HEK293T (cell line): ENCODE data around the gene POP4.

Experiments used
- BHLHE40 ChIP-seq: fragments of 450-650 bp; IDR thresholded peaks from 2 replicates; pipeline ENCODE4 v1.6.1; 2016; ENCODE audit warnings: mild to moderate bottlenecking, moderate library complexity, borderline replicate concordance
- CTBP1 ChIP-seq: fragments of 450-650 bp; IDR thresholded peaks from 2 replicates; pipeline ENCODE4 v1.6.1; 2016; ENCODE audit warnings: borderline replicate concordance
- ELF4 ChIP-seq: fragments of 450-650 bp; IDR thresholded peaks from 2 replicates; pipeline ENCODE4 v1.6.1; 2017; ENCODE audit warnings: antibody characterized with exemption
- FOXA1 ChIP-seq: fragments of 450-650 bp; IDR thresholded peaks from 2 replicates; pipeline ENCODE4 v1.6.1; 2016; ENCODE audit warnings: mild to moderate bottlenecking
- FOXK2 ChIP-seq: fragments of 450-650 bp; IDR thresholded peaks from 2 replicates; pipeline ENCODE4 v1.6.1; 2016; ENCODE audit warnings: mild to moderate bottlenecking
- FOXM1 ChIP-seq: fragments of 450-650 bp; IDR thresholded peaks from 2 replicates; pipeline ENCODE4 v1.6.1; 2017; ENCODE audit warnings: mild to moderate bottlenecking, borderline replicate concordance
- L3MBTL2 ChIP-seq: fragments of 450-650 bp; conservative IDR thresholded peaks from 2 replicates; pipeline ENCODE4 v1.6.1; 2016; ENCODE audit warnings: mild to moderate bottlenecking
- LEF1 ChIP-seq: fragments of 450-650 bp; IDR thresholded peaks from 2 replicates; pipeline ENCODE4 v1.6.1; 2017; ENCODE audit warnings: mild to moderate bottlenecking, borderline replicate concordance
- SP1 ChIP-seq: fragments of 450-650 bp; IDR thresholded peaks from 2 replicates; pipeline ENCODE4 v1.6.1; 2017
- SUZ12 ChIP-seq: fragments of 450-650 bp; IDR thresholded peaks from 2 replicates; pipeline ENCODE4 v1.6.1; 2016; ENCODE audit warnings: mild to moderate bottlenecking
- TARDBP ChIP-seq: fragments of 450-650 bp; IDR thresholded peaks from 2 replicates; pipeline ENCODE4 v1.6.1; 2016
- ZNF384 ChIP-seq: fragments of 450-650 bp; IDR thresholded peaks from 2 replicates; pipeline ENCODE4 v1.6.1; 2016
- TF ChIP-seq, protein P1 (sequence below): fragments of 450-650 bp; IDR thresholded peaks from 2 replicates; pipeline ENCODE4 v1.6.1; 2016

- TF ChIP-seq LEF1 (no peak), BHLHE40 (no peak), FOXK2 (no peak), L3MBTL2 (no peak), ELF4 (no peak), CTBP1 (no peak), TARDBP (no peak), FOXA1 (no peak), SUZ12 (no peak), SP1 (no peak), FOXM1 (no peak), ZNF384 (no peak)
- TF ChIP-seq, protein P1, sequence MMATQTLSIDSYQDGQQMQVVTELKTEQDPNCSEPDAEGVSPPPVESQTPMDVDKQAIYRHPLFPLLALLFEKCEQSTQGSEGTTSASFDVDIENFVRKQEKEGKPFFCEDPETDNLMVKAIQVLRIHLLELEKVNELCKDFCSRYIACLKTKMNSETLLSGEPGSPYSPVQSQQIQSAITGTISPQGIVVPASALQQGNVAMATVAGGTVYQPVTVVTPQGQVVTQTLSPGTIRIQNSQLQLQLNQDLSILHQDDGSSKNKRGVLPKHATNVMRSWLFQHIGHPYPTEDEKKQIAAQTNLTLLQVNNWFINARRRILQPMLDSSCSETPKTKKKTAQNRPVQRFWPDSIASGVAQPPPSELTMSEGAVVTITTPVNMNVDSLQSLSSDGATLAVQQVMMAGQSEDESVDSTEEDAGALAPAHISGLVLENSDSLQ, result no peak
Measured at GRCh38 chr19:29591670-29592069, 14.4 kb upstream of the POP4 start.
